Osteoblast (primary cell): Measurements from ENCODE around the gene ABCC2. TPM values are rescaled to one million over a fixed set of nuclear protein-coding genes. Genes with fewer than 3 reads are reported as not detected.

ENCODE experiments used
- DNase-seq: peaks from one replicate; pipeline ENCODE4 v3.0.0; 2011; ENCODE audit warnings: low spot score, mixed read lengths; ENCODE audit not compliant: insufficient read length; ENCODE audit errors: missing footprints
- H2AFZ ChIP-seq: 2 replicates; pipeline ENCODE4 v1.6.0; 2011; ENCODE audit warnings: mild to moderate bottlenecking, low read length
- H3K27ac ChIP-seq: 2 replicates; pipeline ENCODE4 v1.5.1; 2011; ENCODE audit warnings: mild to moderate bottlenecking, low read depth, low read length, moderate library complexity
- H3K27me3 ChIP-seq: 2 replicates; pipeline ENCODE4 v1.6.0; 2012; ENCODE audit warnings: mild to moderate bottlenecking, control low read depth, inconsistent platforms, low read length, moderate library complexity; ENCODE audit not compliant: insufficient read depth
- H3K36me3 ChIP-seq: 2 replicates; pipeline ENCODE4 v1.5.1; 2011; ENCODE audit warnings: mild to moderate bottlenecking, low read length, control low read depth, moderate library complexity; ENCODE audit not compliant: insufficient read depth
- H3K4me1 ChIP-seq: 2 replicates; pipeline ENCODE4 v1.5.1; 2011; ENCODE audit warnings: mild to moderate bottlenecking, low read length, control low read depth, moderate library complexity; ENCODE audit not compliant: insufficient read depth
- H3K4me2 ChIP-seq: 2 replicates; pipeline ENCODE4 v1.6.0; 2011; ENCODE audit warnings: mild to moderate bottlenecking, low read length; ENCODE audit not compliant: insufficient read depth
- H3K4me3 ChIP-seq: fragments of 200-600 bp; sonication (generic); 3 replicates; pipeline ENCODE4 v1.5.1; 2012; ENCODE audit warnings: mild to moderate bottlenecking, low read length, inconsistent platforms; ENCODE audit not compliant: insufficient read depth
- H3K79me2 ChIP-seq: 2 replicates; pipeline ENCODE4 v1.6.0; 2012; ENCODE audit warnings: mild to moderate bottlenecking, low read length, control low read depth, inconsistent platforms; ENCODE audit not compliant: insufficient read depth
- H3K9me3 ChIP-seq: 2 replicates; pipeline ENCODE4 v1.5.1; 2011; ENCODE audit warnings: low read depth, low read length, control low read depth
- H4K20me1 ChIP-seq: 2 replicates; pipeline ENCODE4 v1.6.0; 2012; ENCODE audit warnings: mild to moderate bottlenecking, low read length, control low read depth; ENCODE audit not compliant: insufficient read depth
- total RNA-seq: library from RNA; depleted of rRNA; stranded (reverse); fragments of >200 nt; gene quantifications from 2 replicates; pipeline ENCODE4 v1.2.3, GENCODE V29; 2012
- TF ChIP-seq, protein P1 (sequence below): IDR thresholded peaks from 2 replicates; pipeline ENCODE4 v1.5.1; 2011; ENCODE audit warnings: mild to moderate bottlenecking, low read depth, low read length, moderate library complexity; ENCODE audit errors: extremely low read depth

ABCC2 gene
- total RNA-seq, 1 donor: 1.8 TPM

DNA sequence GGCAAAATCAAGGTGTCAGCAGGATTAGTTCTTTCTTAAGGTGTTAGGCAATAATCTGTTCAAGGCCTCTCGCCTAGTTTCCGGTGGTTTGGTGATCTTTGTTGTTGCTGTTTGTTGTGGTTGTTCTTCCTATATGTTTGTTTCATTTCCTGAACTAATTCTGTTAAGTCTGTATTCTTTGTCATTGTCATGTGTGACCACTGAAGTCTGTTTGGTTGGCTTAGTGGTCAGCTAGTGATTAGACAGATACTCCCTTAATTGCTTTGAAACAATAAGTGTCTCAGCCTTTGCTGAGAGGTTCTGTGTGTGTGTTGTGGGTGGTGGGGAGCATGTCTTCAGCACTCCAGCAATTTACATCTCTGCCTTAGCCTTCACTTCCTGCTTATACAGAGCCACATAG lies 46.0 kb downstream of the ABCC2 start:
- H3K36me3 ChIP-seq: no peaks in the 10 kb centered on the region
- H2AFZ ChIP-seq: no peak overlapping the region
- H3K9me3 ChIP-seq: no peaks in the 10 kb centered on the region
- no peak overlapping the region for H3K27ac ChIP-seq
- H3K4me2 ChIP-seq: no peak overlapping the region
- no peaks in the 10 kb centered on the region for H3K27me3 ChIP-seq
- H3K79me2 ChIP-seq: no peaks in the 10 kb centered on the region
- no peaks in the 10 kb centered on the region for H4K20me1 ChIP-seq
- H3K4me3 ChIP-seq: no peak overlapping the region
- H3K4me1 ChIP-seq: no peaks in the 10 kb centered on the region
- TF ChIP-seq, protein P1, sequence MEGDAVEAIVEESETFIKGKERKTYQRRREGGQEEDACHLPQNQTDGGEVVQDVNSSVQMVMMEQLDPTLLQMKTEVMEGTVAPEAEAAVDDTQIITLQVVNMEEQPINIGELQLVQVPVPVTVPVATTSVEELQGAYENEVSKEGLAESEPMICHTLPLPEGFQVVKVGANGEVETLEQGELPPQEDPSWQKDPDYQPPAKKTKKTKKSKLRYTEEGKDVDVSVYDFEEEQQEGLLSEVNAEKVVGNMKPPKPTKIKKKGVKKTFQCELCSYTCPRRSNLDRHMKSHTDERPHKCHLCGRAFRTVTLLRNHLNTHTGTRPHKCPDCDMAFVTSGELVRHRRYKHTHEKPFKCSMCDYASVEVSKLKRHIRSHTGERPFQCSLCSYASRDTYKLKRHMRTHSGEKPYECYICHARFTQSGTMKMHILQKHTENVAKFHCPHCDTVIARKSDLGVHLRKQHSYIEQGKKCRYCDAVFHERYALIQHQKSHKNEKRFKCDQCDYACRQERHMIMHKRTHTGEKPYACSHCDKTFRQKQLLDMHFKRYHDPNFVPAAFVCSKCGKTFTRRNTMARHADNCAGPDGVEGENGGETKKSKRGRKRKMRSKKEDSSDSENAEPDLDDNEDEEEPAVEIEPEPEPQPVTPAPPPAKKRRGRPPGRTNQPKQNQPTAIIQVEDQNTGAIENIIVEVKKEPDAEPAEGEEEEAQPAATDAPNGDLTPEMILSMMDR: no peak
- no peak for DNase-seq

DNA sequence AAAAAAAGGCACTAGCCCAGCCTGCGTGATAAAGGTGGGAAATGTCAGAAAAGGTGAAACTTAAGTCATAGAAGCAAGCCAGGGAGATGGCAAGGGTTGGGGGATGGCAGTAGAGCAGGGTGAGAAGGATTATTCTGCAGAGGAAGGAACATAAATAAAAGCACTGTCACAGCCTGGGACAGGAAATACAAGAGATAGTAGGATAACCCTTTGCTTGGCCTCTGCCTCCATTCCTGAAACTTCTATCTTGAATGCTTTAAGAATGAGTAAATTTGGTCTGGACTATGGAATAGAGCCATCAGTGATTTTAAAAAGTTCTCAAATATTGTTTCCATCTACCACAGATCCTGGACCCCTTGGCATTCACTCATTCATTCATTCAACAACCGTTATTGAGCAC lies 50.0 kb downstream of the ABCC2 start:
- H2AFZ ChIP-seq: no peak overlapping the region

DNA sequence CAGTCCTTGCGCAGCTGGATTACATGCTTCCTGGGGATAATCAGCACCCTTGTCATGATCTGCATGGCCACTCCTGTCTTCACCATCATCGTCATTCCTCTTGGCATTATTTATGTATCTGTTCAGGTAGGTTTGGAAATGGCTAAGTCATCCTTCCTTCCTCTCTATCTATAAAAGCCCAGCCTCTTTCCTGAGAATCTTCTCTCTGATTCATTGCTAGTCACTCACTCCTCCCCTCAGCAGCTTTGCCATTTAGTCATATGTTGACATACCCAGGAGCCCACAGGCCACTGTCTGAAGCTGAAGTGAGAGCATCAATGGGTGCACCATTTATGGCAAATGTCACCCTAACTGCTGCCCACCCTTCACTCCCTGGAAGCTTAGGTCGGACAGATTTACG lies 52.0 kb downstream of the ABCC2 start:
- Histone ChIP-seq H3K4me3 (peak overlapping the region; percentile 18), H3K27ac (peak overlapping the region; percentile 77), H3K27me3 (no peaks in the 10 kb centered on the region), H3K4me1 (peaks cover 11% of the 10 kb centered on the region), H2AFZ (peak overlapping the region; percentile 78), H4K20me1 (no peaks in the 10 kb centered on the region), H3K4me2 (peak overlapping the region; percentile 39), H3K9me3 (no peaks in the 10 kb centered on the region), H3K79me2 (no peaks in the 10 kb centered on the region), H3K36me3 (no peaks in the 10 kb centered on the region)
- DNase-seq: peak; percentile 96
- TF ChIP-seq, protein P1: no peak

More for the DNA sequence above, 50.0 kb downstream of the ABCC2 start:
- H3K9me3 ChIP-seq: no peaks in the 10 kb centered on the region
- no peak overlapping the region for H3K4me2 ChIP-seq
- H4K20me1 ChIP-seq: no peaks in the 10 kb centered on the region
- H3K27ac ChIP-seq: no peak overlapping the region
- TF ChIP-seq, protein P1: no peak
- no peaks in the 10 kb centered on the region for H3K27me3 ChIP-seq
- no peak for DNase-seq
- peaks cover 11% of the 10 kb centered on the region for H3K4me1 ChIP-seq
- H3K79me2 ChIP-seq: no peaks in the 10 kb centered on the region
- no peaks in the 10 kb centered on the region for H3K36me3 ChIP-seq
- no peak overlapping the region for H3K4me3 ChIP-seq

DNA sequence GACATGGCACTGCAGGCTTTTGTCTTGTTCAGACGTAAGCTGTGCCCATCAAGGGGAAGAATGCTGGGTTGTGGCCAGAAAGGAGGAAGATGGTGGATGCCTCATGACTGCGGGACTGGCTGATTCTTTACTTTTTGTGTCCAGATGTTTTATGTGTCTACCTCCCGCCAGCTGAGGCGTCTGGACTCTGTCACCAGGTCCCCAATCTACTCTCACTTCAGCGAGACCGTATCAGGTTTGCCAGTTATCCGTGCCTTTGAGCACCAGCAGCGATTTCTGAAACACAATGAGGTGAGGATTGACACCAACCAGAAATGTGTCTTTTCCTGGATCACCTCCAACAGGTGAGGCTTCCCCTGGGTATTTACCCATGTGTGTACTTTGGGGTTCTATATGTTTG lies 53.5 kb downstream of the ABCC2 start:
- Histone ChIP-seq H3K4me2 (no peak overlapping the region), H3K9me3 (no peaks in the 10 kb centered on the region), H2AFZ (no peak overlapping the region), H3K27me3 (no peaks in the 10 kb centered on the region), H4K20me1 (no peaks in the 10 kb centered on the region), H3K79me2 (no peaks in the 10 kb centered on the region), H3K27ac (no peak overlapping the region), H3K4me1 (peaks cover 11% of the 10 kb centered on the region), H3K36me3 (no peaks in the 10 kb centered on the region), H3K4me3 (no peak overlapping the region)
- no peak for DNase-seq
- TF ChIP-seq, protein P1: no peak
